ENCODE measurements around the gene RHBDL1.

The RHBDL1 gene

DNA sequence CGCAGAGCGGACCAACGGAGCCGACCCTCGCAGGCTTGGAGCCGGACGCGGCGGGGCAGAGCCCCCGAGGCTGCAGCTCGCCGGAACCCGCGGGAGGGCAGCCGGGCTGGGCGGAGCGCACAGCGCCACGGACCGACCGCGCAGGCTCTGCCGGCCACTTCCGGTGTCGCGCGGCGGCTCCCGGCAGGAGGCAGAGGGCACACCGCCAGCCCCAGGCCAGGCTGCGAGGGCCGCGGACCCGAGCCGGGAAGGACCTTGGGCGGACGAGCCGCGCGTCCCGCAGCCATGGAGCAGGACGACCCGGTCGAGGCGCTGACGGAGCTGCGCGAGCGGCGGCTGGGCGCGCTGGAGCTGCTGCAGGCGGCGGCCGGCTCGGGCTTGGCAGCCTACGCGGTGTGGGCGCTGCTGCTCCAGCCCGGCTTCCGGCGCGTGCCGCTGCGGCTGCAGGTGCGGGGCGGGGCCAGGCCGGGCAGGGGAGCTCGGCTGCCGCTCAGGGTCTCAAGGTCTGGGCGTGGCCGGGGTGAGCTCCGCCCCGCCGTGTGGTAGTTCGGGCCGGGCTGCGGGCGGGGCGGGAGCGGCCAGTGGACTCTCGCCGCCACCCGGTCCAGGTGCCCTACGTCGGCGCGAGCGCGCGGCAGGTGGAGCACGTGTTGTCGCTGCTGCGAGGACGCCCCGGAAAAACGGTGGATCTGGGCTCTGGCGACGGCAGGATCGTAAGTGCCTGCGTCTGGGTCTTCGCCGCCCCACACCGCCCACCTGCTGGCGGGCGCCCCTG is 45.7 kb downstream of the RHBDL1 start, which contains the start of gene ANTKMT (continued):
- TF ChIP-seq ZSCAN30 (tag by site-specific recombination; IDR thresholded peaks at IDR 0.05) (peak; percentile 97; the same call in 1 of the 2 replicates), ZEB2 (tag by site-specific recombination; IDR thresholded peaks at IDR 0.05) (peak; percentile 32; the same call in 1 of the 2 replicates), ZBTB6 (tag by site-specific recombination; IDR thresholded peaks at IDR 0.05) (peak; percentile 55; the same call in 1 of the 2 replicates), KLF9 (tag by site-specific recombination; IDR thresholded peaks at IDR 0.05; ENCODE audit: low read depth) (peak; percentile 52), ZNF76 (tag by site-specific recombination; IDR thresholded peaks at IDR 0.05; ENCODE audit: borderline replicate concordance, low read depth) (peak; percentile 49), KLF1 (tag by site-specific recombination; IDR thresholded peaks at IDR 0.05) (peak; percentile 75), TRIM28 (IDR thresholded peaks at IDR 0.05; ENCODE audit: borderline replicate concordance, low read length) (peak; percentile 32; the same call in 1 of the 2 replicates), ZBTB11 (tag by site-specific recombination; conservative IDR thresholded peaks at IDR 0.05; ENCODE audit: low read depth) (peak; percentile 96), ZNF548 (tag by site-specific recombination; IDR thresholded peaks at IDR 0.05) (no peak), KLF8 (tag by site-specific recombination; IDR thresholded peaks at IDR 0.05) (peak; percentile 47; the same call in 1 of the 2 replicates), HOXA7 (CRISPR knock-in tag; IDR thresholded peaks at IDR 0.05; ENCODE audit: borderline replicate concordance) (no peak), ZBTB8A (tag by site-specific recombination; IDR thresholded peaks at IDR 0.05) (no peak; the same call in 1 of the 2 replicates), ZNF629 (tag by site-specific recombination; IDR thresholded peaks at IDR 0.05) (no peak), ZNF660 (tag by site-specific recombination; IDR thresholded peaks at IDR 0.05) (peak; percentile 88), INSM2 (tag by site-specific recombination; IDR thresholded peaks at IDR 0.05) (no peak), YY1 (tag by site-specific recombination; IDR thresholded peaks at IDR 0.05) (no peak), ZFHX2 (tag by site-specific recombination; conservative IDR thresholded peaks at IDR 0.05) (peak; percentile 64), TCF7L2 (IDR thresholded peaks at IDR 0.05; ENCODE audit: borderline replicate concordance, low read depth, low read length) (no peak), IKZF3 (tag by site-specific recombination; IDR thresholded peaks at IDR 0.05) (0 out of 2 replicates have a peak, but pooled peaks have one; percentile 24), ZNF202 (tag by site-specific recombination; IDR thresholded peaks at IDR 0.05; ENCODE audit: borderline replicate concordance) (no peak), EGR2 (tag by site-specific recombination; IDR thresholded peaks at IDR 0.05; ENCODE audit: low read depth) (peak; percentile 37; the same call in 1 of the 2 replicates), ZNF645 (tag by site-specific recombination; IDR thresholded peaks at IDR 0.05) (no peak), ZNF626 (tag by site-specific recombination; IDR thresholded peaks at IDR 0.05) (peak; percentile 93; the same call in 1 of the 2 replicates)
- TF ChIP-seq, protein P1, sequence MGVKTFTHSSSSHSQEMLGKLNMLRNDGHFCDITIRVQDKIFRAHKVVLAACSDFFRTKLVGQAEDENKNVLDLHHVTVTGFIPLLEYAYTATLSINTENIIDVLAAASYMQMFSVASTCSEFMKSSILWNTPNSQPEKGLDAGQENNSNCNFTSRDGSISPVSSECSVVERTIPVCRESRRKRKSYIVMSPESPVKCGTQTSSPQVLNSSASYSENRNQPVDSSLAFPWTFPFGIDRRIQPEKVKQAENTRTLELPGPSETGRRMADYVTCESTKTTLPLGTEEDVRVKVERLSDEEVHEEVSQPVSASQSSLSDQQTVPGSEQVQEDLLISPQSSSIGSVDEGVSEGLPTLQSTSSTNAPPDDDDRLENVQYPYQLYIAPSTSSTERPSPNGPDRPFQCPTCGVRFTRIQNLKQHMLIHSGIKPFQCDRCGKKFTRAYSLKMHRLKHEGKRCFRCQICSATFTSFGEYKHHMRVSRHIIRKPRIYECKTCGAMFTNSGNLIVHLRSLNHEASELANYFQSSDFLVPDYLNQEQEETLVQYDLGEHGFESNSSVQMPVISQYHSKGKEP (tag by site-specific recombination; IDR thresholded peaks at IDR 0.05) = peak; percentile 86
- TF ChIP-seq, protein P2, sequence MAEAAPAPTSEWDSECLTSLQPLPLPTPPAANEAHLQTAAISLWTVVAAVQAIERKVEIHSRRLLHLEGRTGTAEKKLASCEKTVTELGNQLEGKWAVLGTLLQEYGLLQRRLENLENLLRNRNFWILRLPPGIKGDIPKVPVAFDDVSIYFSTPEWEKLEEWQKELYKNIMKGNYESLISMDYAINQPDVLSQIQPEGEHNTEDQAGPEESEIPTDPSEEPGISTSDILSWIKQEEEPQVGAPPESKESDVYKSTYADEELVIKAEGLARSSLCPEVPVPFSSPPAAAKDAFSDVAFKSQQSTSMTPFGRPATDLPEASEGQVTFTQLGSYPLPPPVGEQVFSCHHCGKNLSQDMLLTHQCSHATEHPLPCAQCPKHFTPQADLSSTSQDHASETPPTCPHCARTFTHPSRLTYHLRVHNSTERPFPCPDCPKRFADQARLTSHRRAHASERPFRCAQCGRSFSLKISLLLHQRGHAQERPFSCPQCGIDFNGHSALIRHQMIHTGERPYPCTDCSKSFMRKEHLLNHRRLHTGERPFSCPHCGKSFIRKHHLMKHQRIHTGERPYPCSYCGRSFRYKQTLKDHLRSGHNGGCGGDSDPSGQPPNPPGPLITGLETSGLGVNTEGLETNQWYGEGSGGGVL (tag by site-specific recombination; IDR thresholded peaks at IDR 0.05) = peak; percentile 41; the same call in 1 of the 2 replicates
- TF ChIP-seq, protein P3, sequence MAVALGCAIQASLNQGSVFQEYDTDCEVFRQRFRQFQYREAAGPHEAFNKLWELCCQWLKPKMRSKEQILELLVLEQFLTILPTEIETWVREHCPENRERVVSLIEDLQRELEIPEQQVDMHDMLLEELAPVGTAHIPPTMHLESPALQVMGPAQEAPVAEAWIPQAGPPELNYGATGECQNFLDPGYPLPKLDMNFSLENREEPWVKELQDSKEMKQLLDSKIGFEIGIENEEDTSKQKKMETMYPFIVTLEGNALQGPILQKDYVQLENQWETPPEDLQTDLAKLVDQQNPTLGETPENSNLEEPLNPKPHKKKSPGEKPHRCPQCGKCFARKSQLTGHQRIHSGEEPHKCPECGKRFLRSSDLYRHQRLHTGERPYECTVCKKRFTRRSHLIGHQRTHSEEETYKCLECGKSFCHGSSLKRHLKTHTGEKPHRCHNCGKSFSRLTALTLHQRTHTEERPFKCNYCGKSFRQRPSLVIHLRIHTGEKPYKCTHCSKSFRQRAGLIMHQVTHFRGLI (tag by site-specific recombination; IDR thresholded peaks at IDR 0.05) = peak; percentile 96
